HG02678 (cell line): ENCODE measurements around the gene COMMD2.

Experiments
- ATAC-seq: cut with Tn5 transposase; IDR thresholded peaks from one replicate; pipeline ENCODE4 v1.9.1; 2021; ENCODE audit warnings: mild to moderate bottlenecking, moderate library complexity; ENCODE audit not compliant: unreplicated experiment

COMMD2 gene

DNA sequence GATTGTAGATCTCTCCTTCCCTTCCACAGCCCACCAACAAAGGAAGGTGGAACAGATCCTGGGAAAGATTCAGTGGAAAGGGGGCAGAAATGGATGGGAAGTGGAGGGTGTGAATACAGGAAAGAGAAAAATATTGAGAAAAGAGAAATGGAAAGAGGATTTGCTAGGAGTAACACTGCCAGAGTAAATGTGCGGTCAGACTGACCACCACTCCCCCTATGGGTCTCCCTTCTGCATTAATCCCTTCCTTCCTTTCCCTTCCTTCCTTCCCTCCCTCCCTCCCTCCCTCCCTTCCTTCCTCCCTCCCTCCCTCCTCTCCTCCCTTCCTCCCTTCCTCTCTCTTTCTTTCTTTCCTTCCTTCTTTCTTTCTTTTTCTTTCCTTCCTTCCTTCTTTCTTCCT, 12.0 kb upstream of the COMMD2 start:
- no peak for ATAC-seq

- ATAC-seq = no peak
Measured at GRCh38 chr3:149763565-149764195, 11.4 kb upstream of the COMMD2 start.

DNA sequence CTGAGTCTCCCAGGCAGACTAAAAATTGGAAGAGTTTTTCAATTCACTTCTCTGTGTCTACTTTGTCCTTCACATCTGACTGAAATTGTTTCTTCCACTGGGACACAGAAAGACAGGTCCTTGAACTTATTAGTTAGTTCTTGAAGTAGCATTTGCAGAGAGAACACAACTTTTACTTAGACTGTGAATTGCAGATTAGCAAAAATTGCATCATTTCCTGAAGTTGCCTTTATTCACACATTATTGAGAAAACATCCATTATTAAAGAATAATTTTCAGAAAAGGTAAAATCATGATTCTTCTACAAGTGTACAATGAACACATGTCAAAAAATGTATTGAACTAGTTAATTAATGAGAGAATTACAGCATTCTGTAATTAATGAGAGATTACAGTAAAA, 1.4 kb upstream of the COMMD2 start:
- no peak for ATAC-seq

DNA sequence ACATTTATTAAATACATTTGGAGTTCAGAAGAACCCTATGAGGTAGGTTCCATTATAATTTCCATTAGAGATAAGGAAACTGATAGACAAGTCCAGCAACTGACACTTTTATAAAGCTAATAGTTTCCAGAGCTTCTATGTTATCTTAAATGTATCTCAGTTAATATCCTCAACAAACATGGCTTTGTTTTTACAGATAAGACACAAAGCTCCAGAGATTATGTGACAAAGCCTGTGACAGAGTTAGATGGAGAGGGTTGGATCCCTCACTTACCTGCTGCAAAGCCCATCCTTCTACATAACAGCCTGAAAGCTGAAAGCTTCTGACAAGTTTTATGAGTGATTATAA, 473 bp upstream of the COMMD2 start:
- peak; percentile 5 for ATAC-seq

GRCh38 chr3:149751551-149751950, 738 bp downstream of the COMMD2 start:
- ATAC-seq = no peak

DNA sequence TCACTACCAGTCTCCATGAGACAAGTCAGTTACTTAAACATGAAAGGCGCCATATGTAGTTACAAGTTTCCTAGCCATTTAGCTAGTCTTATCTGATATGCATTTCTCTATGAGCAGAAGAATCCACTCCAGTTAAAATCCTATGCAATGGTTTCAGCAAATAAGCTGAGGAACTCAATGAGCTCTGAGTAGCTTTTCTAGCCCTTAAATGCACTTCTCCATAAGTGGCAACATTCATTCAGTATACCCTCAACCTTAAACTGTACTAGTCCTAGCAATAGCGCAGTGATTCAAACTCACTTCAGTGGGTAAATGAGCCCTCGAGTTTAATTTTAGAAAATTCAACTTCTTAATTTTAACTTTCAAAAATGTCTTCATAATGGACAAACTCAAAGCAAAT, 7.7 kb downstream of the COMMD2 start:
- ATAC-seq = no peak

DNA sequence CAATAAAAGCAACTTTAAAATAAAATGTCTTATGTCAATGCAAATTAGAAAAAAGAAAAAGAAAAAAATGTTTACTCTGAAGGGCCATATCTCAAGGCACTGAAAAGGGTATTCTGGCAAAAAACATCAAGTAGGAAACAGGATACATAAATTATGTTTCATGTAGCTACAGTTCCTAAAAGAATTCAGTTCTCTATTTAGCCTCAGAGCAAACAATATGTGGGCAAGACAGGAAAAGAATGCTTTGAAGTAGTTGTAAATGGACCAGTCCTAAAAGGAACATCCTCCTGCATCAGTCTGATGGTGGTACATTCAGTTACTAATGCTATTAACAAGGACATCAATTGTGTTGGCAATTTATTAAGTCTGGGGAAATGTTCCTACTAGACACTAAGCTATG, 8.1 kb downstream of the COMMD2 start:
- ATAC-seq = no peak

- ATAC-seq = no peak
Measured at GRCh38 chr3:149739396-149739795, 12.9 kb downstream of the COMMD2 start.

DNA sequence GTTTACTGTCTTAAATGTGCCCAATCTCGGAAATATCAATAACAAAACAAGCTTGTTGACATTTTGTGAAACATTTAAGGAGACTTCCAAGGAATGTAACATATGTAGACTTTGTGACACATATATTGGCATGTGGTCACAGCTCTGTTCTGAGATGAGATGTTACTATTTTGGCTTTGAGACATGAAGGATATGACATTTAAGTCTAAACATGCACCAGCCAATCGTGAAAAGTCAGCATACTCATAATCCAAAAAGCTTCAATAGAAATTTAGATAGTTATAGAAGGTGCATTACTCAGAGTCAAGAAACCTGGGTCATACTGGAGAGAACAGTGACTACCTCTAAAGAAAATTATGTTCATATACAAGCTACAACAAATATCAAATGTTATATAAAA, 13.4 kb downstream of the COMMD2 start:
- ATAC-seq = no peak

DNA sequence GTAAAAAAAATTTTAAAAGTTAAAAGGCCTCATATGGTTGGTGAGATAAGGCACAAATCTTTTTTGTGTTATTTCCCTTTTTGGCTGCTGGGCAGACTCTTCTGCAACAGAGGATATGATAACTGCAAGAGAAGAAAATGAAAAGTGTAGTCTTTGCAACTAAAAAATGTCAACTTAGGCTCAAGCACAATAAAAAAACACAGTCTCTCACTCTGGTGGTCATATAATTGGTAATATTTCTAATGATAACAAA, 15.4 kb downstream of the COMMD2 start:
- ATAC-seq = no peak

- ATAC-seq = no peak
Measured at GRCh38 chr3:149736175-149736952, 15.9 kb downstream of the COMMD2 start.

DNA sequence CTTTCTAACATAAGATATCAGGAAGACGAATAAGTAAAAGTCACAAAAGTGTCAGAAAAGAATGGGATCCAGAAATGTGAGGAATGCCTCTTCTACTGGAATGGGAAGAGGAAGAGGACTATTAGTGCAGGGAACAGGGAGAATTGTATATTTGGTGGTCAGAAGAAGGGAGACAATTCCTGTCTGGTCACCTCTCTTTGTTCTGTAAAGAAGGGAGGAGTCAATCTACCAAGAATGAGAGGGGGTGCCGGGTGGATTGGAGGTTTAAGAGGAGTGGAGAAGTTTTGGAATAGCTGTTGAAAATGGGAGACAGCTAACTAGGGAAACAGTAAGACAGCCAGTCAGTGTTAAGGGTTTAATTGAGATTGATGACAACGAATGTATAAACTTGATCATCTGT, 20.1 kb downstream of the COMMD2 start:
- no peak for ATAC-seq

- no peak for ATAC-seq
Measured at GRCh38 chr3:149727656-149728055, 24.6 kb downstream of the COMMD2 start.

DNA sequence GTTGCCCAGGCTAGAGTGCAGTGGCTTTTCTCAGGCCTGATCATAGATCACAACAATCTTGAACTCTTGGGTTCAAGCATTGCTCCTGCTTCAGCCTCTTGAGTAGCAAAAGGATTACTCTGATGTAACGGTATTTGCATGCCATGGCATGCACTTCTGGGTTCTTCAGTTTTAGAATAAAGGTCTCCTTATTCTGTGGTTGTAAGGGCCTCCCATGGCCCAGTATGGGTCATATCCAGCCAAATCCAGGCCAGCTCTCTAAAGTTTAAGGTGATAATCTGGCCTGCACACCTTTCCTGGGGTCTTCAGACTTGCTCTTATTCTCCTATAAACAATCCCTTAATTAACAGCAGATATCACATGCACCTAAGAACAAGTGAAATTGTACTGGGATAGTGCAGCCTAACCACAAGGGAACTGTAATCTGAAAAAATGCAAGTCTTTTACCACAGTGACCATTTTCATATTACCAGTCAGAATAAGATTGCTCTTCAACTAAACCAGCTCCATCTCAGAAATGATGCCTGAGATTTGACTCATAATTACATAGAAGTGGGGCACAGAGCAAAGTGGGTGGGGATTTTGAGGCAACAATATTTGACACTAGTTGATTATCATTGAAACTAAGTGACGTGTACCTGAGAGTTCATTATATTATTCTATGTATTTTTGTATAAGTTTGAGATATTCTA, 25.4 kb downstream of the COMMD2 start:
- peak; percentile 45 for ATAC-seq

DNA sequence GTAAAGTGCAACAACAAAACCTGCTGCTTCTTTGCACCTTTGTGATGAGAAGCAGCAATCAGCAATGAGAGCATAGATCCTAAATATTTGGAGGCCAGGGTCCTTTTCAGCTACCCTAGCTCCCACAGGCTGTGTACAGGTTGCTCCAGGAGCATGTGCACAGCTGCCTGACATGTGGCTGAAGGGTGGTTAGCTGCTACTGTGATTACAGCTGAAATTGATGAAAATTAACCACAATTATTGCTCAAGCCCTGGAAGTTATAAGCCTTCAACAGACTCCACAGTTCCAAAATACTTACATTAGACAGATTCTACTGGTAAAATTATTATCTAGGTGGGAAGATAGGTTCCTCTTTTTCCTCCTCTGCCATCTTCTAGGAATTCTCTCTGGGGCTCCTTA, 28.5 kb downstream of the COMMD2 start:
- ATAC-seq = no peak

- no peak for ATAC-seq
Measured at GRCh38 chr3:149720918-149721317, 31.4 kb downstream of the COMMD2 start.

DNA sequence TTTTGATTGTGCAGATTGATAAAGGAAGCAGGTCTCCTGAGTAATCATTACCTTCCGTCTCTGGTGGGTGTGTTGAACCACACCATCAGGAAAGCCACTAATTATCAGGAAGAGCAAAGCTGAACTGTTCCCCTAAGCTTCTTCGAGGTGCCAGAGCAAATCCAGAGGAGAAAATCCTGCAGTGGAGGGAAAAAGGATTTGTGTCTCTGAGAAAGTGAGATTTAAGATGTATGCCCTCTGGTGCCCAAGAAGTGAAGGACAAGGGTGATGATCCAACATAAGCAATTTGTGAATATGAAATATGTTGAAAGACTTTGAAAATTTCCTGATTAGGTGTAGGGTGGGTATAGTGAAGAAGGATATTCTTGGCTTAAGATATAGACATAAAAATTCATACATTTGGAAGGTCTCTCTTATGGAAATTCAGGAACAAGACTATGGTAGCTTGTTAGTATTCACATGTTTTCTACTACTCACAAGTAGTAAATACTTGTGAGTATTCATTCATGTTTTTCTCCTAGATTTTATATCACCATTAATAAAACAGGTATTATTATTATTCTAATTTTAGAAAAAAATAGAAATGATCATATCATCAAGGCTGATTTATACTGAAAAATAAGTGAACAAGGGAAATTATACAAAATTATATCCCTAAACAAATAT, 34.8 kb downstream of the COMMD2 start:
- no peak for ATAC-seq

DNA sequence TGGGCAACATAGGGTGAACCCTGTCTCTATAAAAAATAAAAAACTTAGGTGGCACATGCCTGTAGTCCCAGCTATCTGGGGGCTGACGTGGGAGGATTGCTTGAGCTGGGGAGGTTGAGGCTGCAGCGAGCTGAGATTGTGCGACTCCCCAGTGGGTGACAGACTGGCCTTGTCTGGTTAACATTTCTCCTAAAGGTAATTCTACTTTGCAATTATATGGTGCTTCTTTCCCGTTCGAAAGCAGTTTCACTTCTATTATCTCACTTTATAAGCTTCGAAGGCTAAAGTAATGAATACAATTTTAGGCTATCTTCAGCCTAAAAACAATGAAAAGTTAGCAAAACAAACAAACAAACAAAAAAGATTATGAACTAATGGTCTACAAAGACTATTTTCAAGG, 35.3 kb downstream of the COMMD2 start:
- ATAC-seq = no peak

DNA sequence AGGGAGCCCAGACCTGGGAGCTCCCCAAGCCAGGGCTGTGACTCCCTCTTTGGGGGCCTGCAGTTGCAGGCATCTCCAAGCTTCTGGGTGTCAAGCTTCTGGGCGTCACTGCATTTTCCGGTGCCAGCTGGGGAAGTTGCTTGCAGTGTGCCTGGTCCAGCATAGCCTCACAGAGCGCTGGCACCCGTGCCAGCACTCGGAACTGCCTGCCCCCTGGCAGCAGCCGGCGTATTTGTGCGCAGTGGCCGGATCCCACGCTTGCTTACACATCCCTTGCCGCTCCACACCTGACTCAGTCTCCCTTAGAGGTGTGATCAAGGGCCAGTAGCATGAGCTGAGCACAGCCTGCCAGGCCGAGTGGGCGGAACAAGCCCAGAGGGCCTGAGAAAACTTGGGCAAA, 37.0 kb downstream of the COMMD2 start:
- ATAC-seq = no peak

GRCh38 chr3:149713730-149714654, 38.3 kb downstream of the COMMD2 start:
- ATAC-seq = no peak

DNA sequence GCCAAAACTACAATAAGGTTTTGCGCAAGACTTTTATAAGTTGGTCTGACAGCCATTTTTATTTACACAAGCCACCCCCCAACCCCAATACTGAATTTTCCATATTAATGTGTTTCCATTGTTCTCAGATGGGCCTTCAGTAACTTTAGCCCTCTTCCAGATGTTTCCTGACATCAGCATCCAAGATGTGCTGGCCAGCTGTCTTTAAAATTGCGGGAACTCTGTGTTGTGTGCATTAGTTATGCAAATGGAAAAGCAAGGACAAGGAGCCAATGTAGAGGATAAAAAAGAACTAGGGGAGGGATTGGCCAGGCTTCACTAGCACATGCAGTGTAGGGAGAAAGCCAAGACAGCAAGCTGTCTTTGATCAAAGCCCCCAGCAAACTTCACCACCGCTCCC, 45.4 kb downstream of the COMMD2 start:
- no peak for ATAC-seq
